Keratinocyte (primary cell): ENCODE measurements around the gene PRKCA. TPM values are rescaled to one million over a fixed set of nuclear protein-coding genes. Genes with fewer than 3 reads are reported as not detected.

ENCODE experiments used
- DNase-seq: peaks from one replicate; pipeline ENCODE4 v3.0.0-alpha.2; 2011; ENCODE audit warnings: low read depth, missing footprints, low spot score
- FAIRE-seq: peaks from 2 replicates; lab custom pipeline; 2011; peaks lifted over from hg19 to GRCh38; lab: Jason Lieb, UNC
- H2AFZ ChIP-seq: 2 replicates; pipeline ENCODE4 v1.6.0; 2012; ENCODE audit warnings: low read length, control low read depth, inconsistent platforms; ENCODE audit not compliant: control insufficient read depth
- H3K27ac ChIP-seq: 2 replicates; pipeline ENCODE4 v1.5.1; 2011; ENCODE audit warnings: low read length; ENCODE audit not compliant: control insufficient read depth, insufficient read depth
- H3K27me3 ChIP-seq: 3 replicates; pipeline ENCODE4 v1.6.0; 2011; ENCODE audit warnings: low read length; ENCODE audit not compliant: control insufficient read depth, insufficient read depth; ENCODE audit errors: extremely low read depth
- H3K36me3 ChIP-seq, 2 experiments: 2 replicates in 1 of 2; 3 replicates in 1 of 2; pipeline ENCODE4 v1.5.1; 2011; ENCODE audit warnings: low read length in 2 of 2, mild to moderate bottlenecking in 1 of 2; ENCODE audit not compliant: control insufficient read depth in 2 of 2, insufficient read depth in 2 of 2; ENCODE audit errors: extremely low read depth in 1 of 2
- H3K4me1 ChIP-seq: 3 replicates; pipeline ENCODE4 v1.5.1; 2011; ENCODE audit warnings: low read length; ENCODE audit not compliant: control insufficient read depth, insufficient read depth; ENCODE audit errors: extremely low read depth
- H3K4me2 ChIP-seq: 3 replicates; pipeline ENCODE4 v1.6.0; 2011; ENCODE audit warnings: low read depth, low read length; ENCODE audit not compliant: control insufficient read depth, insufficient read depth; ENCODE audit errors: extremely low read depth
- H3K4me3 ChIP-seq, 3 experiments: fragments of 200-600 bp in 1 of 3; sonication (generic) in 1 of 3; 2 replicates in 2 of 3; 3 replicates in 1 of 3; pipeline ENCODE4 v1.5.1; 2011 to 2016; ENCODE audit warnings: low read length in 3 of 3, mild to moderate bottlenecking in 3 of 3, control low read depth in 2 of 3, inconsistent platforms in 1 of 3, low read depth in 1 of 3, mixed read lengths in 1 of 3, mixed run types in 1 of 3, moderate library complexity in 1 of 3; ENCODE audit not compliant: control insufficient read depth in 2 of 3, insufficient read depth in 2 of 3; ENCODE audit errors: extremely low read depth in 1 of 3
- H3K79me2 ChIP-seq: 2 replicates; pipeline ENCODE4 v1.6.0; 2012; ENCODE audit warnings: low read length; ENCODE audit not compliant: control insufficient read depth, insufficient read depth
- H3K9ac ChIP-seq: 3 replicates; pipeline ENCODE4 v1.6.0; 2011; ENCODE audit warnings: low read length; ENCODE audit not compliant: control insufficient read depth, insufficient read depth; ENCODE audit errors: extremely low read depth
- H3K9me1 ChIP-seq: 3 replicates; pipeline ENCODE4 v1.6.0; 2011; ENCODE audit warnings: low read length; ENCODE audit not compliant: control insufficient read depth, insufficient read depth; ENCODE audit errors: extremely low read depth
- H3K9me3 ChIP-seq: 2 replicates; pipeline ENCODE4 v1.5.1; 2012; ENCODE audit warnings: low read depth, low read length; ENCODE audit not compliant: control insufficient read depth
- H4K20me1 ChIP-seq: 3 replicates; pipeline ENCODE4 v1.6.0; 2011; ENCODE audit warnings: low read length; ENCODE audit not compliant: control insufficient read depth, insufficient read depth; ENCODE audit errors: extremely low read depth
- CTCF ChIP-seq, 3 experiments: IDR thresholded peaks in 1 of 3; conservative IDR thresholded peaks in 1 of 3; optimal IDR thresholded peaks in 1 of 3; 2 replicates in 2 of 3; 3 replicates in 1 of 3; pipeline versions ENCODE3 to v1.5.1; 2011; ENCODE audit warnings: low read length in 3 of 3, mild to moderate bottlenecking in 3 of 3, moderate library complexity in 2 of 3, control low read depth in 1 of 3, inconsistent platforms in 1 of 3; ENCODE audit not compliant: insufficient read depth in 2 of 3; ENCODE audit errors: extremely low read depth in 1 of 3
- EZH2 ChIP-seq: IDR thresholded peaks from one replicate; pipeline ENCODE4 v1.6.1; 2012; ENCODE audit warnings: inconsistent platforms, mild to moderate bottlenecking, low read length, moderate library complexity
- dilution Hi-C: fragments of 300-500 bp; cut with MboI; formaldehyde crosslinking; loops from one replicate; pipeline ENCODE4 v1.7.0; 2020; ENCODE audit warnings: low sequenced_read_pairs; ENCODE audit not compliant: extremely low pct_ligation_motif_present
- polyA plus RNA-seq, 5 experiments: library from polyadenylated mRNA; depleted of rRNA in 3 of 5; stranded (reverse) in 3 of 5; stranded (forward) in 1 of 5; unstranded in 1 of 5; fragments of >200 nt; gene quantifications; 1 replicate in 1 of 5; 2 replicates in 3 of 5; 3 replicates in 1 of 5; pipeline versions ENCODE4 v1.2.1 to v1.2.3, GENCODE V29; 2011 to 2012; ENCODE audit warnings: missing spikeins in 2 of 5, low read depth in 1 of 5, low replicate concordance in 1 of 5

PRKCA gene
- polyA plus RNA-seq, 1 donor (not counting 4 experiments of a cell fraction or from before 2014, with no cell fraction given): 3.6 TPM

- Histone ChIP-seq H3K27me3 (no peaks in the 10 kb centered on the region), H2AFZ (no peak overlapping the region), H3K4me1 (peaks cover 3% of the 10 kb centered on the region), H3K4me3 (no peak overlapping the region), H3K9me3 (no peaks in the 10 kb centered on the region), H3K9ac (no peak overlapping the region), H3K4me2 (no peak overlapping the region), H4K20me1 (no peaks in the 10 kb centered on the region), H3K27ac (no peak overlapping the region), H3K79me2 (peaks cover 1% of the 10 kb centered on the region), H3K9me1 (no peaks in the 10 kb centered on the region), H3K36me3 (no peaks in the 10 kb centered on the region)
- FAIRE-seq (no peak), DNase-seq (no peak)
- no peak for TF ChIP-seq CTCF (optimal IDR thresholded peaks at IDR 0.05 in 1 of 3, IDR thresholded peaks at IDR 0.05 in 1 of 3, conservative IDR thresholded peaks at IDR 0.05 in 1 of 3; ENCODE audit: extremely low read depth in 1 of 3, insufficient read depth in 2 of 3, low read length in 3 of 3)
- no peak for TF ChIP-seq EZH2
- dilution Hi-C loops: no loop called here
Observed at GRCh38 chr17:66411520-66411919, 109.1 kb downstream of the PRKCA start.

DNA sequence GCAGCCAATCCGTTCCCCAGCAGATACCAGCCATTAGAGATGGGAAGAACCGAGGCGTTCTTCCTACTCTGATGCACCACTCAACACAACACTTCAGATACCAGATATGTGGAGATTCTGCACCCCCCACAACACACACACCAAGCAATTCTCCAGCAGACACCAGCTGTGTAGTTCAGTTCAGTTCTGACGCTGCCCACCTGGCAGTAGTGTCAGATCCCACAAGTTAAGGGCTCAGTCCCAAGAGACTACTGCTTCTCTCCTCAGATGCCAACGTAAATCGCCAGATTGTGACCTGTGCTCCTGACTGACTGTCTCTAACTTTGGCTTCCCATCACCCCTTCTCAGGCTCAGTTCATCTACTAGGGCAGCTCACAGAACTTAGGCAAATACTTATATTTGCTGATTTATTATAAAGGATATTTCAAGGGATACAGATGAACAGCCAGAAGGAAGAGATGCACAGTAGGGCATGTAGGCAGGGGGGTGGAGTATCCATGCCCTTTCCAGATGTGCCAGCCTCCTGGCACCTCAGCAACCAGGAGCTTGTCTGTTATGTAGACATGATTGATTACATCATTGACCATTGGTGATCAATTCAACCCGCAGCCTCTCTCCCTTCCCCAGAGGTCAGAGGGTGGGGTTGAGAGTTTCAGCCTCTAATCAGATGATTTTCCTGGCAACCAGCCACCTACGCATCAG is 110.6 kb downstream of the PRKCA start:
- DNase-seq (no peak), FAIRE-seq (no peak)
- H3K4me3 ChIP-seq: no peak overlapping the region
- no peak overlapping the region for H2AFZ ChIP-seq
- no peaks in the 10 kb centered on the region for H3K36me3 ChIP-seq
- TF ChIP-seq CTCF (optimal IDR thresholded peaks at IDR 0.05 in 1 of 3, IDR thresholded peaks at IDR 0.05 in 1 of 3, conservative IDR thresholded peaks at IDR 0.05 in 1 of 3; ENCODE audit: extremely low read depth in 1 of 3, insufficient read depth in 2 of 3, low read length in 3 of 3) (no peak), EZH2 (no peak)
- H3K27ac ChIP-seq: no peak overlapping the region
- no peaks in the 10 kb centered on the region for H3K27me3 ChIP-seq
- H3K4me2 ChIP-seq: no peak overlapping the region
- H3K4me1 ChIP-seq: peaks cover 16% of the 10 kb centered on the region
- no peak overlapping the region for H3K9ac ChIP-seq
- no peaks in the 10 kb centered on the region for H3K9me1 ChIP-seq
- peaks cover 3% of the 10 kb centered on the region for H3K79me2 ChIP-seq
- dilution Hi-C loops: no loop called here
- no peaks in the 10 kb centered on the region for H3K9me3 ChIP-seq
- H4K20me1 ChIP-seq: no peaks in the 10 kb centered on the region
